ENCODE measurements around the gene AGBL1.
"Not testable (repeated sequence)": the region's sequence is repeated elsewhere in the genome, so short reads cannot be mapped to it uniquely, and the experiment has no call there.

The AGBL1 gene

GRCh38 chr15:86413191-86413590 lies 333.5 kb downstream of the AGBL1 start:
- no peak for DNase-seq

GRCh38 chr15:86425746-86426145 lies 346.1 kb downstream of the AGBL1 start:
- no peak for DNase-seq

- no peak for DNase-seq
Observed at GRCh38 chr15:86432861-86433260, 353.2 kb downstream of the AGBL1 start.

- no peak for DNase-seq
Observed at GRCh38 chr15:86433983-86434382, 354.3 kb downstream of the AGBL1 start.

- DNase-seq, result no peak
Observed at GRCh38 chr15:86439614-86440013, 359.9 kb downstream of the AGBL1 start.

GRCh38 chr15:86444527-86444926 lies 364.9 kb downstream of the AGBL1 start:
- DNase-seq, result no peak

- no peak for DNase-seq
Observed at GRCh38 chr15:86445579-86446252, 366.0 kb downstream of the AGBL1 start.

GRCh38 chr15:86446253-86446640 lies 366.6 kb downstream of the AGBL1 start:
- no peak for DNase-seq

- DNase-seq, result not testable (repeated sequence)
Observed at GRCh38 chr15:86465470-86466039, 385.9 kb downstream of the AGBL1 start.

GRCh38 chr15:86481720-86482119 lies 402.0 kb downstream of the AGBL1 start:
- DNase-seq, result no peak

- no peak for DNase-seq
Observed at GRCh38 chr15:86483936-86484335, 404.3 kb downstream of the AGBL1 start.

GRCh38 chr15:86488046-86488445 lies 408.4 kb downstream of the AGBL1 start:
- DNase-seq, result no peak

GRCh38 chr15:86489981-86490380 lies 410.3 kb downstream of the AGBL1 start:
- DNase-seq, result no peak

- DNase-seq, result no peak
Observed at GRCh38 chr15:86491118-86491517, 411.4 kb downstream of the AGBL1 start.

GRCh38 chr15:86493884-86494283 lies 414.2 kb downstream of the AGBL1 start:
- DNase-seq, result no peak

- no peak for DNase-seq
Observed at GRCh38 chr15:86494475-86494874, 414.8 kb downstream of the AGBL1 start.

GRCh38 chr15:86502301-86502700 lies 422.6 kb downstream of the AGBL1 start:
- DNase-seq, result no peak

- no peak for DNase-seq
Observed at GRCh38 chr15:86505951-86506350, 426.3 kb downstream of the AGBL1 start.

GRCh38 chr15:86506401-86506800 lies 426.7 kb downstream of the AGBL1 start:
- DNase-seq, result no peak

- DNase-seq, result no peak
Observed at GRCh38 chr15:86515625-86516024, 436.0 kb downstream of the AGBL1 start.

- DNase-seq, result no peak
Observed at GRCh38 chr15:86522721-86523120, 443.1 kb downstream of the AGBL1 start.

- DNase-seq, result no peak
Observed at GRCh38 chr15:86526938-86527690, 447.4 kb downstream of the AGBL1 start.

GRCh38 chr15:86528094-86528493 lies 448.4 kb downstream of the AGBL1 start:
- not testable (repeated sequence) for DNase-seq

GRCh38 chr15:86538141-86538540 lies 458.5 kb downstream of the AGBL1 start:
- no peak for DNase-seq
